ENCODE data around the gene ADCYAP1R1. TPM values are rescaled to one million over a fixed set of nuclear protein-coding genes. Genes with fewer than 3 reads are reported as not detected.

The ADCYAP1R1 gene
- total RNA-seq, 1 experiment from 2014 or later, result 8.9 TPM

DNA sequence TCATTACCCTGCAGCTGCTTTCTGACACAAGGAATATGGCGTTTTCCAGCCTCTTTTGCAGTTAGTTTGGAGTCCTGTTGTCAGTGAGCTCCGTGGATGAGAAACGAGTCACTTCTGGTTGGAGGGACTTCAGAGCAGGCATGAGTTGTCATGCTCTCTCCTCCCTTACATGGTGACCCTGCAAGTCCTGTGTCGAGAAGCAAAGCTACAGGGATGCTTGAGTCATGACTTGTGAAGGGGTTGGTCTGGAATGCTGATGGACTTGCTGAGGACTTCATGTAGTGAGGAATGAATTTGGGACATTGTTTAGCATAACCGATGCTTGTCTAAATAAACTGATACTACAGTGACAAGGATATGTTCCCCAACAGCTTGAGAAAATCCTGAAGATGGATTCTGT, 108.8 kb downstream of the ADCYAP1R1 start:
- Histone ChIP-seq H4K8ac (replicated peaks; ENCODE audit: insufficient read length, low read depth, low read length) (no peak overlapping the region), H4K20me1 (ENCODE audit: control insufficient read depth, insufficient read depth, insufficient read length) (no peaks in the 10 kb centered on the region), H3K4me2 (ENCODE audit: insufficient read depth, insufficient read length, low read length) (no peak overlapping the region), H3K56ac (ENCODE audit: insufficient read length, low read depth, low read length) (no peak overlapping the region), H3K23me2 (ENCODE audit: insufficient read length, low read depth, low read length, poor library complexity, severe bottlenecking) (no peaks in the 10 kb centered on the region), H3K23ac (ENCODE audit: insufficient read length, low read depth, low read length) (no peak overlapping the region), H3K14ac (ENCODE audit: insufficient read depth, low read length) (no peak overlapping the region), H2BK20ac (ENCODE audit: low read depth, low read length, poor library complexity, severe bottlenecking) (no peak overlapping the region), H3K79me2 (ENCODE audit: insufficient read depth, low read length) (no peaks in the 10 kb centered on the region), H4K91ac (ENCODE audit: insufficient read length, low read depth, low read length) (no peak overlapping the region), H3K9me3 (ENCODE audit: control insufficient read depth, low read depth, low read length) (no peaks in the 10 kb centered on the region), H2BK5ac (ENCODE audit: insufficient read length, low read length) (no peak overlapping the region), H2BK120ac (ENCODE audit: low read depth, low read length, poor library complexity, severe bottlenecking) (no peak overlapping the region), H3K27ac (ENCODE audit: insufficient read length, low read depth, low read length) (no peak overlapping the region), H3K9ac (ENCODE audit: extremely low read depth, insufficient read length, low read length) (no peak overlapping the region), H2AFZ (ENCODE audit: low read length) (no peak overlapping the region), H3T11ph (ENCODE audit: low read length) (no peak overlapping the region), H4K5ac (ENCODE audit: insufficient read length, low read depth, low read length) (no peak overlapping the region), H2AK5ac (ENCODE audit: insufficient read length, low read length) (no peak overlapping the region), H3K27me3 (ENCODE audit: insufficient read depth, low read length) (no peaks in the 10 kb centered on the region), H2BK15ac (ENCODE audit: low read depth, low read length) (no peak overlapping the region), H2BK12ac (ENCODE audit: insufficient read length, low read depth, low read length) (no peak overlapping the region), H3K4ac (ENCODE audit: low read depth, low read length) (no peak overlapping the region), H3K79me1 (ENCODE audit: insufficient read depth, low read depth, low read length, poor library complexity, severe bottlenecking) (no peaks in the 10 kb centered on the region), H3K18ac (ENCODE audit: insufficient read length, low read depth, low read length) (no peak overlapping the region), H3K4me1 (ENCODE audit: insufficient read depth, low read length) (no peaks in the 10 kb centered on the region)
- DNase-seq, result no peak
- H3K4me3 Mint-ChIP-seq, result no peak overlapping the region
- peaks cover 5% of the 10 kb centered on the region in 2 experiments for H3K4me1 Mint-ChIP-seq
- no CpG with 5 or more reads among the region's 5 CpGs for WGBS (ENCODE audit: extremely low coverage, insufficient read length, low lambda C conversion rate)
- H3K27ac Mint-ChIP-seq, result no peak overlapping the region
- 0 out of 5 replicates have a peak, but pooled peaks cover 0 to 2% of the 10 kb centered on the region in 2 experiments for H3K9me3 Mint-ChIP-seq
- no peaks in the 10 kb centered on the region; a peak in 1 of 7 replicates for H3K36me3 Mint-ChIP-seq (ENCODE audit: insufficient read depth in 1 of 3, low read depth in 3 of 3)
- TF ChIP-seq CTCF (conservative IDR thresholded peaks at IDR 0.05), result no peak
- peaks cover 2% of the 10 kb centered on the region for H3K27me3 Mint-ChIP-seq (ENCODE audit: low read depth)

Other genes starting within 250 kb of the ADCYAP1R1 start
- 0.15 TPM in 1 of 2 replicates, not detected in the other for gene AQP1, start 140.5 kb upstream of the ADCYAP1R1 start, total RNA-seq (2021)
- 5.9 and 7.4 TPM in 2 replicates for gene GHRHR, start 88.4 kb upstream of the ADCYAP1R1 start, total RNA-seq (2021)